HG02798 (cell line): ENCODE data around the gene PSMG1.
"Not testable (repeated sequence)": the region's sequence is repeated elsewhere in the genome, so short reads cannot be mapped to it uniquely, and the experiment has no call there.

ENCODE experiments used
- ATAC-seq: cut with Tn5 transposase; IDR thresholded peaks from one replicate; pipeline ENCODE4 v1.9.1; 2021; ENCODE audit warnings: mild to moderate bottlenecking; ENCODE audit not compliant: unreplicated experiment, poor library complexity

PSMG1 gene, protein sequence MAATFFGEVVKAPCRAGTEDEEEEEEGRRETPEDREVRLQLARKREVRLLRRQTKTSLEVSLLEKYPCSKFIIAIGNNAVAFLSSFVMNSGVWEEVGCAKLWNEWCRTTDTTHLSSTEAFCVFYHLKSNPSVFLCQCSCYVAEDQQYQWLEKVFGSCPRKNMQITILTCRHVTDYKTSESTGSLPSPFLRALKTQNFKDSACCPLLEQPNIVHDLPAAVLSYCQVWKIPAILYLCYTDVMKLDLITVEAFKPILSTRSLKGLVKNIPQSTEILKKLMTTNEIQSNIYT

DNA sequence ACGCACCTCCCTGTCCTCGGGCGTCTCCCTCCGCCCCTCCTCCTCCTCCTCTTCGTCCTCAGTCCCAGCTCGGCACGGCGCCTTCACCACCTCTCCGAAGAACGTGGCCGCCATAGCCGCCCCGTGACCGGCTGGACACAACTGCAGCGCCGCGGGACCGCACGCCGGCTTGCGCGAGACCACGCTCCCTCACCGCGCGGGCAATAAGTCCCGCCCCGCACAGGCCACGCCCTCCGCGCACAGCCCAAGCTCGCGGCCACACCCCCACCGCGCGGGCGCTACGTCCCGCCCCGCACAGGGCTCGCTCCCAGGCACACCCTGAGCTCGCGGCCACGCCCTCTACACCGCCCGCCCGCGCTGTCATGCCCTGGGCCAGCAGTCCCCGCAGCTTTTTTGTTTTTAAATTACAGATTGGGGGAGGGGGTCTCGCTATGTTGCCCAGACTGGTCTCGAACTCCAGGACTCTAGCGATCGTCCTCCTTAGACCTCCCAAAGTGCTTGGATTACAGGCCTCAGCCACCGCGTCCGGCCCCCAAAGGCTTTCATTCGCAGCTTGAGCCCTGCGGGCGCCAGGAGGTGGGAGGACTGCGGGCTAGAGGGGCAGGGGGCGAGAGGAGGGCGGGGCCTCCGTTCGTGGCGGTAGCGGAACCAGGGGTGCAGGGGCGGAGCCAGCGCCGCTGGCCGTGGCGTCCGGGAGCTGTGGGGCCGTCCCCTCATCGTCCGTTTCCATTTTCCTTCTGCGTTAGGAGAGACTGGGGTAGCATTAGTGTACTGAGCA, at the start of gene PSMG1:
PSMG1 (minus strand) TSS at position 180 of the 778 bp plus-strand sequence; CDS start at position 114, 66 bp downstream.
- peak; percentile 91 for ATAC-seq

DNA sequence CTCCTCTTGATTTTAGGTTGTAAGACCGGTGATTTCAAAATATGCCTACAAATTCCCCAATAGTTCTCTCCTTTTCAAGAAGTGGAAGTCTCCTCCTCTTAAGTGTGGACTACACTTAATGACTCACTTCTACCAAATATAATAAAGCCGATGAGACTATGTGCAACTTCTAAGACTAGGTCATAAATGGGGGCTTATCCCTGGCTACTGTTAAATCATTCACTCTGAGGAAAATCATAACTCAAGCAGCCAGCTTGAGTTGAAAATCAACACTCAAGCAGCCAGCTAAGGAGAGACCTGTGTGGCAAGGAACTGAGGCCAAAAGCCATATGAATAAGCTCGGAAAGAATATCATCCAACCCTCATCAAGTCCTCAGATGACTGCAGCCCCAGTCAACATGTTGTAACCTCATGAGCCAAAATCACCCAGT, 49.6 kb upstream of the PSMG1 start:
- ATAC-seq: no peak

DNA sequence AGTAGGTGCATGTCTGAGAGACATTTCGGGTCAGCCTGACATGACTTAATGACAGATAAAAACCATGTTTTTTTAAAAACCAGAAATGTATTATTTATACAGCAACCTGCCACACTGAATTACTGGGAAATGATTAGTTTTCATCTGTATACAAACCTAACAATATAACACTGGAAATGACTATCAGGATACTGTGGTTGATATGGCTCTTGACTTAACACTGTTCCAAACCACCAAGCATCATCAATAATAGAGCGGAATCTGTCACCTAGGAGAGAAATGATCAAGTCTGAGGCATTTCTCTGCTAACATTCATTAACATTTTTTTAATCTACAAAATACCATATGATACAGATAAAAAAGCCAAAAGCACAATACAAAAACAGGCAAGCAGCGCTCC, 41.7 kb upstream of the PSMG1 start:
- ATAC-seq: no peak

DNA sequence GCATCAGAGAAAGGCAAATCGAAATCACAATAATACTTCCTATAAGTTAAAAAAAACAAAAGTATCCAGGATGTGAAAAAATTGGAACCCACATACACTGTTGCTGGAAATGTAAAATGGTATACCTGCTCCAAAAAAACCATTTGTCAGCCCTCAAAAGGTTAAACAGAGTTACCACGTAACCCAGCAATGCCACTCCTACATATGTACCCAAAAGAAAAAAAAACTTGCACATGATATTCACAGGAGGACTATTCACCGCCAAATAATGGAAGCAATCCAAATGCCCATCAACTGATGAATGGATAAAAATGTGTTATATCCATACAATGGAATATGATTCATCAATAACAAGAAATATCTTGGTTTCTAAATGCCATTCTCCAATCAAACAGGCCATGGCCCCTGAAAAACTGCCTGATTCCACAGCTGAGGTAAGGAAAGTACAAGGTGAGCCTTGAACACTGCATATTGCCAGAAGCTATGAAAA, 38.8 kb upstream of the PSMG1 start:
- no peak for ATAC-seq

DNA sequence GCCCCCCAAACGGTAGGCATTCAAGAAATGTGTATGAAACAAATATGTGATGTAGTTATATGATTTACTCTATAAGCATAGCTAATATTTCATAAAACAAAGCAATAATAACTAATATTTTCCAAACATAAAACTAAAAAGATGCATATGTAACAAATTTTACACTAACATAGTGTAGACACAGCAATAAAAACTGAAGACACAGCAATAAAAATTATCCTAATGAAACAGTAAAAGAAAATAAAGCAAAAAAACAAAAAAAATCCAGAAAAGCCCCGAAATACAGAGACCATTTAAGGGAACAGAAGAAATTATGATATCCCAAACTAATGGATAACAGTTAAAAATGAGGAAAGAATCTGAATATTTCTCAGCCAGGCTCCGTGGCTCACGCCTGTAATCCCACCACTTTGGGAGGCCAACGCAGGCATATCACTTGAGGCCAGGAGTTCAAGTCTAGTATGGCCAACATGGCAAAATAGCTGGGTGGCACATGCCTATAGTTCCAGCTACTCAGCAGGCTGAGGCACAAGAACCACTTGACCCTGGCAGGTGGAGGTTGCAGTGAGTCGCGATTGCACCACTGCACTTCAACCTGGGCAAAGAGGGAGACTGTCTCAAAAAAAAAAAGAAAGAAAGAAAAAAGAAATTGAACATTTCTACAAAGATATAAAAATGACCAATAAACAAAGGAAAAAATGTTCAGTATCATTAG, 38.2 kb upstream of the PSMG1 start:
- ATAC-seq: no peak

DNA sequence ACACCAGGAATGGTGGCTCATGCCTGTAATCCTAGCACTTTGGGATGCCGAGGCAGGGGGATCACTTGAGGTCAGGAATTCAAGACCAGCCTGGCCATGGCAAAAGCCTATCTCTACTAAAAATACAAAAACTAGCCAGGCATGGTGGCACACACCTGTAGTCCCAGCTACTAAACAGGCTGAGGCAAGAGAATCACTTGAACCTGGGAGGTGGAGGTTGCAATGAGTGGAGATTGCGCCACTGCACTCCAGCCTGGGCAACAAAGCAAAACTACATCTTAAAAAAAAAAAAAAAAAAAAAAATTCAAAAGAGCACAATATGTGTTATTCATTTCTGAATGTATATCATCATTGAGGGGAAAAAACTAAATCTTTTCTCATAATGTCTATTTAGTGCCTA, 37.6 kb upstream of the PSMG1 start:
- ATAC-seq: not testable (repeated sequence)

DNA sequence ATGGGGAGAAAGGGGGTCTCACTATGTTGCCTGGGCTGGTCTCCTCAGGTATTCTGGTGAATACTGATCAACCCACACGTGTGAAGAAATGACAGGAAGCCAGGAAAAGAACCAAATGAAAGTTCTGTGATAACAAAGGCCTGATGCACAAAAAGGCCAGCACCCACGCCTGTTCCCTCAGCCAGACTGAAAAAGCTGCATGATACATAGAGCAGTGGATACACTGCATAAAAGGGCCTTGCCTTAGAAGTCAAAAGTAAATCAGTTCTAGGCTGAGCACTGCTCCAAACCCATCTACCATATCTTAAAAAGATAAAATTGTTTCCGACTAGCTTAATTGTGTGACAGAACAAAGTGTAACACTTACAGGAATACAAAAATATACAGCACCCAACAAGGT, 36.9 kb upstream of the PSMG1 start:
- ATAC-seq: no peak

DNA sequence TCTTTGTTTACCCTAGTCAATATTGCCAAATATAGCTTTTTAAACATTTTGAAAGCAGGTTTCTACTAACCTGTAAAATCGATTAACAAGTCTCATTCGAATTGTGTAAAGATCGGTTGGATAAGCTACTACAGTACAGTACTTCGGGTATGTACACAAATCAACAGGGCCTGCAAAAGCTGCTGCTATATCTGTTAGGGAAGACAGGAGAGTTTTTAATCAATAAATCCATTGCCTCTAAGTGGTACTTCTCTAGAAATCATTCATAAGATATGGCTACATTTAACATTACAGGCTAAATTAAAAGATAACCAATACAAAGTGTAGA, 34.8 kb upstream of the PSMG1 start:
- no peak for ATAC-seq

DNA sequence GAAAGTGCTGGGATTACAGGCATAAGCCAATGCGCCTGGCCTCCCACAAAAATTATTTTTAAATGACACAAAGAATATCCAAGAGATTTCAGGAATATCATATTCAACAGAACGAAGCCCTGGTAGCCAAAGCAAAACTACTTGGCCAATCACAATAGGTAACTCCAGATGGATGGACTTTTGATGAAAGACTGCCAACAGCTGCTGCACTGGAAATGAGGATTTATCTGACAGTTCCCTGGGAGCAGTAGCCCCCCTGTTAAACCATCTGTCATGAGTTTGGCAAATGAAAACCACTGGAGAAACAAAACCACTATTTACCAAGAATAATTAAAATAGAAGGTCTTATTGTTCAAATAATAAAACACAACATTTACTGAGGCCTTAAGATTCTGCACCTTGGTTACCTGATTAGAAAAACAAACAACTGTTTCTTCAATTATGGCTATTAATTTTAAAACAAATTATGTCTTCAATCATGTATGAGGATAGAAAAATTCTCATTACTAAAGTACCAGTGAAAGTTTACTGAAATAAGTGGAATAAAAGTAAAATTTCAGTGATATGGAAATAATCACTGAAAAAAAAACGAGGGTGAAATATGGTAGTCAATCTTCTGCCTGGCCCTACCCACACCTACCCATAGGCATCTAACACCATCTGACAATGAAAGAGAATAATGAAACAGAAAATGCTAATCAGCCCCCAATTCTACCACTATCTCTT, 34.3 kb upstream of the PSMG1 start:
- no peak for ATAC-seq

DNA sequence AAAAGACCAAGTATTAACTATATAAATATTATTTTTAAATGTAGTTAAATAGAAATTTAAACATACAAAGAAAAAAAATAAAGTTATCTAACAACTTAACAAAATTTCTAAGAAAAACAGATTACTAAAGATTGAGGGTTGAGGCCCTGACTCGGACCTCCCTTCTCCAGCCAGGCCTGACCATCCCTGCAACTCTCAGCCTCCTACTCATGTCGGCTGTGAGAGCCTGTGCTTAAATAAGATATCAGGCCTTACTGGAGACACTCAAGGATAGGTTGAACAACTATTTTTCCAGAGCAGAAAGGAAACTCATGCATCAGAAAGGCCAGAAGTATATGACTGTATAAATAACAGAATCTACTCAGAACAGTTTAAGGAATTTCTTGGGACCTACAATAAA, 33.0 kb upstream of the PSMG1 start:
- ATAC-seq: no peak

DNA sequence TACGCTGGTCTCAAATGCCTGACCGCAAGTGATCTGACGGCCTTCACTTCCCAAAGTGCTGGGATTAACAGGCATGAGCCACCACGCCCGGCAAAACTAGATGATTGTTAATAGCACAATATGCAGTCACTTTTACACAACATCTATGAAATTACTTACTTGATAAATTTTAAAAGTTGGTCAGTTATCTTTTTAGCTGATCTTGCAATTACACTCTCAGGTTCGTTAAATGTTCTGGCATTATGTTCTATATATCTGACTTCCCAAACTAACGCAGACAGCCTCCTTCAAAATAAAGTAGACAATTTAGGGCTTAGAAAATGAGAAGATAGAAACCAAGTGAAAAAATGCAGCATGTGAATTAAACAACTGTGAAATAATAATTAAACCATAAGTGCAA, 31.8 kb upstream of the PSMG1 start:
- ATAC-seq: no peak

DNA sequence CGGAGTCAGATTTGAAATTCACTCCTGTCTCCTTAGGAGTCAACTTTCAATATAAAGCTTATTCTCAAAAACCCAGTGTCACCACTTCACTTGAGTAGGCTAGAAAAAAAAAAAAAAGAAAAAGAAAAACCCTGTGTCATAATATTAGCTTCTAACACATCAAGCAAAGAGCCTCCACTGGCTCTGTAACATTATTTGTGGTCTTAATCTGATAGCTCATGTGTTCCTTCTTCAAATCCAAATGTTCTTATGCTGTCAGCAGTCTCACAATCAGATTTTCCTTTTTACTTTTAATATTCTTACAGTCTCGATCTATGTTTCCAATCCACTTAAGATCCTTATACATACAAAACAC, 26.1 kb upstream of the PSMG1 start:
- ATAC-seq: no peak

DNA sequence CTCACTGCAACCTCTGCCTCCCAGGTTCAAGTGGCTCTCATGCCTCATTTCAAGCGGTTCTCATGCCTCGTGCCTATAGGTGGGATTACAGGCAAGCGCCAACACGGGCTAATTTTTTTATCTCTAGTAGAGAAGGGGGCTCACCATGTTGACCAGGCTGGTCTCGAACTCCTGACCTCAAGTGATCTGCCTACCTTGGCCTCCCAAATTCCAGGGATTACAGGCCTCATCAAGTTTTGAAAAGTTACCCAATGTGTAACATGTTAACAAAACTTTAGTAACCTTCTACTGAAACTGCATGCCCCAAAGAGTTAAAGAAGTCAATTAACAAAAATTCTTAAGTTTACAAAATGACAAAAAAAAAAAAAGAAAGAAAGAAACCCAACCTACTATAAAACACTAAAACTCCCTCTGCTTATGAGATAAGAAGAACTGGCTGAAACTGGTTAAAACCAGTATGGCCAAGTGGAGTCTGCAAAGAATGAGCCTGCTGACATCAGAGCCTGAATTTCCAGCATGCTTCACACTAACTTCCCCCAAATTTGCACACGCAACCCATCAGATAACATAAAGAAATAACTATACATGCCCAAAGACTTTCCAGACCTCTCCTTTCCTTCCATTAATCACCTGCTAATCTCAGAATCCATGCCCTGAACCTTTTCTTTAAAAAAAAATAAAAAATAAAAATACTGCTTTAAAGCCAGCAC, 25.5 kb upstream of the PSMG1 start:
- no peak for ATAC-seq

DNA sequence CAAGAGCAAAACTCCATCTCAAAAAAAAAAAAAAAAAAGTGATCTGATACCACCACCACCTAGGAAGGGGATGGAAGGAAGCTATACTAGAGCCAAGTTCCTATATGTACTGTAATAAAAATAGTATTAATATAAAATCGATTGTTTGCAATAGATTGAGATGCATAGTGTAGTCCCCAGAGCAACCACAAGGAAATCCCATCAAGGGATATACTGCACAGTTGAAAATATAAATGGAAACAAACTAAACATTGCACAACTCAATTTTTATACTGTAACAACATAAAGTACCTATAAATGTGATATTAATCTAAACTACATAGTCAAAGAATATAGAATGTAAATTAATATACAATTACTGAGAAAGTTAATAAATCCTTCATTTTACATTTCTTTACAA, 20.9 kb upstream of the PSMG1 start:
- no peak for ATAC-seq

DNA sequence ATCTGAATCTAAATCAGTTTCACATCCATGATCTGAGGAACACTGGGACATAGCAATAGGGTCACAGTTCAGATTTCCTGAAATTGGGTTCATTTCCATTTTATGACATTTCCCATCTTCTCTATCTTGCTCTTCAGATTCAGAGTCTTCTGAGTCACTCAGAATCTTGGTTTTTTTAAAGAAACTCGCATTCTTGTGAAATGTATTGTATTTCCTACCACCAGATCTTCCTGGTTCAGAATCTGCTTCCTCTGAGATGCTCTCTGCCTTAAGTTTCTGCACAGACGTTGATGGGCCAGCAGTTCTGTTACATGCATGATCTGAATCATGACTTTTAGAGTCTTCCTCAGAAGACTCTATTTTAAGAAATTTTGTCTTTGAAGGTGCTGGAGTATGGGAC, 15.5 kb upstream of the PSMG1 start:
- ATAC-seq: no peak

DNA sequence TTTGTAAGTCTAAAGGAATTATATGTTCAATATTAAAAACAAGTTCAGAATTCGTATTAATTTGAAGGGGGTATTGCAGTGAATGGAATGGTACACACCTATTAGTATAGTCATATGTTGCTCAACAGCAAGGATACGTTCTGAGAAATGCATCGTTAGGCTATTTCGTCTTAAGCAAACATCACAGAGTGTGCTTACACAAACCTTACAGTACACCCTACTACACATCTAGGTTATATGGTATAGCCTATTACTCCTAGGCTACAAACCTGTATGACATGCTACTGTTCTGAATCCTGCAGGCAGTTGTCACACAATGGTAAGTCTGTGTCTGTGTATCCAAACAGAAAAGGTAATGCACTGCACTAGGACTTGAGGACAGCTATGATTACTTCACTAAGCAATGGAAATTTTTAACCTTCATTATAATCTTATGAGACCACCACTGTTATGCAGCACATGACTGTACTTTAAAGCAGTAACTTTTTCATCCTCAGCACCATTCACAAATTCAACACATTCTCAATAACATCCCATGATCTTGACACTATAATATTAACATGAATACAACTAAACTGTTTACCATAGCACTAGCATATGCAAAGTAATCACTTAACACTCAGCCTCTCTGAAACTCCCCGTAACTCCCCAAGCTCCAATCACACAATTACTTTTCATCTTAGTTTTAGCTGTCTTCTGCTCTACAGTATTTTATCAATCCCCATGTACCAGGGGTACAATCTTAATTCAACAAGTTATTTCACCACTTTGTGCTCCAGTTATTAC, 14.4 kb upstream of the PSMG1 start:
- ATAC-seq: no peak

DNA sequence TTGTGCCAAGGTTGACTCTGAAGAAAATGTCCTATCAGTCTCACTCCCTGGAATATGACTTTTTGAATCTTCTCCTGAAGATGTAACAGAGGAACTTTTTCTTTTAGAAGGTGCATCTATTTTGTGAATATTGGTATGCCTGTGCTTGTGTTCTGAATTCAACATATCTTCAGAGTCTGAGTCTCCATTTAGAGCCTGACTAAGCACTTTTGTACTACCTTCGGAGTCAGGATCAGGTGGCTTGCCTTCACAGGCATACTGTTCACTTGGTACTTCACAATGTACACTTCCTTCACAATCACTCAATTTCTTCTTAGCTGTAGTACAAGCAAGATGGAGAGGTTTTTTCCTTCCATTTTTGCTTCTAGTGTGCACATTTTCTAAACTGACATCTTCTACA, 13.6 kb upstream of the PSMG1 start:
- no peak for ATAC-seq

DNA sequence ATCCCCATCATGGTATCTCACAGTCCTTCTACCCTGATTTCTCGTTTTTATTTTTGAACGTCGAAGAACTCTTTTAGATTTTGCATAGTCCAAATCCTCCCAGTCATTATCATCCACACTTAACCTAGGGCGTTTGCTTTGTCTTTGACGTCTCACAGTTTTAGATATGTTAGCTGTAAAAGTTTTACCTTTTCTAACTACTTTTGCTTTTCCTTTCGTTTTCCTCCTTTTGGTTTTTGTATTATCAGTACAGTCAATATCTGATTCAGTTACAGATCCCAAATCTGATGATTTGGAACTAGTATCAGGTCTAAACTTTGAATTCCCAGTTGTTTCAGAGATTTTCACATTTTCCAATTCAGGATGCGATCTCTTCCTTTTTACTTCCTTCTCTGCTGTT, 13.1 kb upstream of the PSMG1 start:
- no peak for ATAC-seq

DNA sequence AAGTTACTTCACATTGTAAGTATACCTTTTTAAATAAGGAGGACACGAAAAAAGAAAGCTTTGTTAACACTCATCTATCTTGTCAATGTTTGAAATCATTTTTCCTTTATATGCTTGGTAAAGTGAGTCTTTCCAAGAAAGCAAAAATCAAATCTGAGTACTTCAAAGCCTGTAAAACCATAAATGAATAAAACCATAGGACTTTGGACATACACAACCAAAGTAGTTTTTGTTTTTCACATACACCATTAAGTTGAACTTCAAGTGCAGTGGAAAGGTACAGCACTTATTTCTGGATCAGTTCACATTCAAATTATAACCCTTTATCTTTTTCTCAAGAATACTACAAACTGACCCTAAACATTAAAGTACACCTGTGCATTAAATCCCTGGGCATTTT, 10.1 kb upstream of the PSMG1 start:
- ATAC-seq: no peak
